Skeletal muscle tissue (tissue), 4 donors: ENCODE measurements around the gene DRC7. TPM values are rescaled to one million over a fixed set of nuclear protein-coding genes. Genes with fewer than 3 reads are reported as not detected.

Source experiments
- H3K27ac ChIP-seq: one replicate; pipeline ENCODE4 v1.7.0; 2013; ENCODE audit warnings: mild to moderate bottlenecking, low read depth, low read length, inconsistent platforms
- H3K27me3 ChIP-seq, 3 donors: one replicate each; pipeline ENCODE4 v1.7.0; 2013; ENCODE audit warnings: low read length in 3 of 3; ENCODE audit not compliant: control insufficient read depth in 3 of 3, insufficient read depth in 3 of 3
- H3K36me3 ChIP-seq, 3 donors: one replicate each; pipeline ENCODE4 v1.7.0; 2013; ENCODE audit warnings: low read length in 3 of 3; ENCODE audit not compliant: control insufficient read depth in 3 of 3, insufficient read depth in 3 of 3
- H3K4me1 ChIP-seq, 3 donors: one replicate each; pipeline ENCODE4 v1.7.0; 2013; ENCODE audit warnings: low read length in 3 of 3, mild to moderate bottlenecking in 3 of 3; ENCODE audit not compliant: control insufficient read depth in 3 of 3, insufficient read depth in 3 of 3
- H3K4me3 ChIP-seq, 3 donors: one replicate each; pipeline ENCODE4 v1.7.0; 2013; ENCODE audit warnings: low read length in 3 of 3
- H3K9ac ChIP-seq, 3 donors: one replicate each; pipeline ENCODE4 v1.7.0; 2013; ENCODE audit warnings: low read length in 3 of 3, mild to moderate bottlenecking in 3 of 3, moderate library complexity in 2 of 3, low read depth in 1 of 3
- H3K9me3 ChIP-seq, 3 donors: one replicate each; pipeline ENCODE4 v1.7.0; 2013; ENCODE audit warnings: low read length in 3 of 3; ENCODE audit not compliant: control insufficient read depth in 3 of 3
- total RNA-seq: library from RNA; depleted of rRNA; stranded (reverse); fragments of >200 nt; gene quantifications from one replicate; pipeline ENCODE4 v1.2.3, GENCODE V29; 2014
- donor health status: Osteomylitis.

Gene DRC7
- total RNA-seq, 1 donor from 2014 or later, result not detected

DNA sequence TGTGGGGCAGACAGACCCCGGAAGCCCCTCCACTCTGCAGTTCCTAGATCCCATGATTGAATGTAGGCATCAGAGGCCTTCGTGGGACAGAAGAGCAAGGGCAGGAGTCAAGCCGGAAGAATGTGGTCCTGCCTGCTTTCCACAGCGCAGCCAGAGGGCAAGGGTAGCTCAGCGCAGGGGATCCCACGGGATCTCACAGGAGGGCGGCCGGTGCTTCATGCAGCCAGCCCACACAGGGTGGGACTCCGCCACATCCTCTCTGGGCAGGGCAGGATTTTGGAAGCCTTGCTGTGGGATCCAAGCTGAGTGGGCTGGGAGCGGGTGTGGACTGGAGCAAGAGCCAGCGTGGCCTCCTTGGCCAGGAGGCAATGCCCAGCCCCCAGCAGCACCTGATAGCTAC lies 54.0 kb downstream of the DRC7 start:
- no peak overlapping the region for H3K9ac ChIP-seq
- H3K9me3 ChIP-seq, result no peaks in the 10 kb centered on the region
- H3K36me3 ChIP-seq, result peaks cover 13 to 19% (median 15%) of the 10 kb centered on the region in 3 donors
- H3K4me1 ChIP-seq, result no peaks in the 10 kb centered on the region
- H3K4me3 ChIP-seq, result no peak overlapping the region
- H3K27me3 ChIP-seq, result no peaks in the 10 kb centered on the region
- H3K27ac ChIP-seq, result no peak overlapping the region

DNA sequence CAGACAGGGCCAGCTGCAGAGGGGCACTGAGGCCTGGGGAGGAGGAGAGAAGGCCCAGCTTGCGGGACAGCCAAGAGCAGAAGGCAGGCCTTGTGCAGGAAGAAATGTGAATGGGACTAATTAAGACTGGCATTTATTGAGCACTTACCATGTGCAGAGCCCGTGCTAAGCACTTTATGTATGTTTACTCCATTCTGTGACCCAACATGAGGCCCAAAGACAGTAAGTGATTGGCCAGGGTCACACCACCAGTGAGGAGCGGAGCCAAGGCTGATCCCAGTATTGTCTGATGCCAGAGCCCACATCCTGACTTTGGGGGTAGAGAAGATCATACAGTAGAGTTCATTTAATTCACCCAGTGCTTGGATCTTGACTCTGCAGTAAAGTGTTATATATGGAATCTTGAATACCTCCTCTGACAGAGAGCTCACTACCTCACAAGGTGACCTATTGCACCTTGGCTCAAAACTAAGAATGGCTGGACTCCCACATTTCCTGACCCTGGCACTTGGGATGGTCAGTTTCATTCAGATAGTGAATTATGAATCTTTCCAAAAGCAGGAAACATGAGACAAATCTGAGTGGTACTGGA lies 54.6 kb downstream of the DRC7 start:
- Histone ChIP-seq H3K9me3 (no peaks in the 10 kb centered on the region), H3K27me3 (no peaks in the 10 kb centered on the region), H3K27ac (no peak overlapping the region), H3K4me1 (no peaks in the 10 kb centered on the region), H3K4me3 (no peak overlapping the region), H3K9ac (no peak overlapping the region), H3K36me3 (peaks cover 13 to 19% (median 13%) of the 10 kb centered on the region in 3 donors)

GRCh38 chr16:57749856-57750452 lies 55.3 kb downstream of the DRC7 start:
- Histone ChIP-seq H3K9me3 (no peaks in the 10 kb centered on the region), H3K27ac (no peak overlapping the region), H3K4me1 (no peaks in the 10 kb centered on the region), H3K27me3 (no peaks in the 10 kb centered on the region), H3K4me3 (no peak overlapping the region), H3K36me3 (peaks cover 8 to 15% (median 10%) of the 10 kb centered on the region in 3 donors), H3K9ac (no peak overlapping the region)

GRCh38 chr16:57750796-57751538 lies 56.4 kb downstream of the DRC7 start:
- no peak overlapping the region for H3K4me3 ChIP-seq
- H3K9ac ChIP-seq, result no peak overlapping the region
- H3K4me1 ChIP-seq, result no peaks in the 10 kb centered on the region
- H3K36me3 ChIP-seq, result peaks cover 13 to 19% (median 17%) of the 10 kb centered on the region in 3 donors
- H3K27ac ChIP-seq, result no peak overlapping the region
- no peaks in the 10 kb centered on the region for H3K27me3 ChIP-seq
- H3K9me3 ChIP-seq, result no peaks in the 10 kb centered on the region

- Histone ChIP-seq H3K27ac (no peak overlapping the region), H3K4me3 (no peak overlapping the region), H3K9ac (no peak overlapping the region), H3K27me3 (no peaks in the 10 kb centered on the region), H3K4me1 (no peaks in the 10 kb centered on the region), H3K36me3 (peaks cover 15 to 24% (median 18%) of the 10 kb centered on the region in 3 donors), H3K9me3 (no peaks in the 10 kb centered on the region)
Observed at GRCh38 chr16:57751539-57752202, 57.1 kb downstream of the DRC7 start.

DNA sequence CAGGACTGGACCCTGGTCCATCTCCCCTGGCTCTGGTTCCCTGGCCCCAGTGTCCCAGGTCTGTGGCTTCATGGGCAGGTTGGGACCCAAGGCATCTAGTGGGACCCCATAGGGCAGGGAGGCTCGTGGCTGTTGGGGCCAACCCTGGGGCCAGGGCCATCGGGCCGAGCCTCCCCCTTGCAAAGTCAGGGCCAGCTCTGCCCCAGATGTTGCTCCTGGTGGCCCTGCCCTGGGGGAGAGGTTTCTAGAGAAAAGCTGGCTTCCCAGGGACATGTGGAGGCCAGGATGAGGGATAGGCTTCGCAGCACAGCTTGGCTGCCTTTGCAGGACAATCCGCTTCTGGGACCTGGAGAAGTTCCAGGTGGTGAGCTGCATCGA lies 57.6 kb downstream of the DRC7 start:
- H3K4me1 ChIP-seq, result no peaks in the 10 kb centered on the region
- no peaks in the 10 kb centered on the region for H3K9me3 ChIP-seq
- H3K36me3 ChIP-seq, result peaks cover 15 to 24% (median 18%) of the 10 kb centered on the region in 3 donors
- H3K9ac ChIP-seq, result no peak overlapping the region
- no peak overlapping the region for H3K27ac ChIP-seq
- no peaks in the 10 kb centered on the region for H3K27me3 ChIP-seq
- no peak overlapping the region for H3K4me3 ChIP-seq

GRCh38 chr16:57752581-57753447 lies 58.2 kb downstream of the DRC7 start:
- Histone ChIP-seq H3K4me1 (peaks cover 4 to 6% (median 5%) of the 10 kb centered on the region in 3 donors), H3K4me3 (no peak overlapping the region), H3K27me3 (no peaks in the 10 kb centered on the region), H3K9ac (no peak overlapping the region), H3K27ac (no peak overlapping the region), H3K9me3 (no peaks in the 10 kb centered on the region), H3K36me3 (peaks cover 15 to 24% (median 20%) of the 10 kb centered on the region in 3 donors)

- H3K36me3 ChIP-seq, result peaks cover 15 to 24% (median 20%) of the 10 kb centered on the region in 3 donors
- H3K4me3 ChIP-seq, result no peak overlapping the region
Observed at GRCh38 chr16:57753448-57754353, 59.1 kb downstream of the DRC7 start.

More at GRCh38 chr16:57753448-57754353, 59.1 kb downstream of the DRC7 start:
- no peaks in the 10 kb centered on the region for H3K9me3 ChIP-seq
- H3K4me1 ChIP-seq, result peaks cover 4 to 7% (median 6%) of the 10 kb centered on the region in 3 donors
- H3K9ac ChIP-seq, result no peak overlapping the region
- H3K27ac ChIP-seq, result no peak overlapping the region
- H3K27me3 ChIP-seq, result no peaks in the 10 kb centered on the region
